Activated T-helper 17 cell treated with anti-CD3 and anti-CD28 coated beads, Interleukin-2, amount 50 U/mL, for 72 hours (primary cell): Measurements from ENCODE around the gene SKIC2. TPM values are rescaled to one million over a fixed set of nuclear protein-coding genes. Genes with fewer than 3 reads are reported as not detected.
"Not testable (repeated sequence)": the region's sequence is repeated elsewhere in the genome, so short reads cannot be mapped to it uniquely, and the experiment has no call there.

Experiments used
- ATAC-seq: fragments of 150-1000 bp; cut with Tn5 transposase; replicated peaks from 2 replicates; pipeline ENCODE4 v1.10.0; 2021; ENCODE audit warnings: mild to moderate bottlenecking, moderate library complexity
- H3K27ac Mint-ChIP-seq: one replicate; pipeline ENCODE4 v1.8.0; 2022; ENCODE audit warnings: mixed read lengths
- H3K27me3 Mint-ChIP-seq: one replicate; pipeline ENCODE4 v1.8.0; 2022; ENCODE audit warnings: mixed read lengths
- H3K36me3 Mint-ChIP-seq: one replicate; pipeline ENCODE4 v1.8.0; 2022; ENCODE audit warnings: low read depth, mild to moderate bottlenecking, mixed read lengths
- H3K4me1 Mint-ChIP-seq: one replicate; pipeline ENCODE4 v1.8.0; 2022; ENCODE audit warnings: mixed read lengths
- H3K4me3 Mint-ChIP-seq: one replicate; pipeline ENCODE4 v1.8.0; 2022; ENCODE audit warnings: mild to moderate bottlenecking, mixed read lengths
- H3K9me3 Mint-ChIP-seq: one replicate; pipeline ENCODE4 v1.8.0; 2022; ENCODE audit warnings: mixed read lengths
- total RNA-seq, 2 donors: library from RNA; stranded (reverse); gene quantifications; one replicate each; pipeline ENCODE4 v1.2.3, GENCODE V29; 2022

The SKIC2 gene
- total RNA-seq, 2 donors from 2014 or later: 86.5 to 92.9 TPM

DNA sequence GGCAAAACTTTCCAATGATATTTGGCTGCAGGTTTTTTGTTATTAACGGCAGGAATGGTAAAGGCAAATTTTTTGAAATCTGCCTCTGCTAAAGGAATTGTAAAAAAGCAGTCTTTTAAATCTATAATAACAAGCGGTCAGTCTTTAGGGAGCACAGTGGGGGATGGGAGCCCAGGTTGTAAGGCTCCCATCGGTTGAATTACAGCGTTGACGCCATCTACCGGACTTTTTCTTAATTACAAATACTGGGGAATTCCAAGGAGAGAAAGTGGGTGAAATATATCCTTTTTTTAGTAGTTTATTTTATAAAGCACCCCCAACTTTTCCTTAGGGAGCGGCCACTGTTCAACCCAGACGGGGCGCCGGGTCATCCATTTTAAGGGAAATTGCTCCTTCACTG lies 30.4 kb downstream of the SKIC2 start:
- not testable (repeated sequence) for H3K27ac Mint-ChIP-seq, ATAC-seq, H3K4me1 Mint-ChIP-seq, H3K27me3 Mint-ChIP-seq, H3K4me3 Mint-ChIP-seq, H3K36me3 Mint-ChIP-seq, H3K9me3 Mint-ChIP-seq

DNA sequence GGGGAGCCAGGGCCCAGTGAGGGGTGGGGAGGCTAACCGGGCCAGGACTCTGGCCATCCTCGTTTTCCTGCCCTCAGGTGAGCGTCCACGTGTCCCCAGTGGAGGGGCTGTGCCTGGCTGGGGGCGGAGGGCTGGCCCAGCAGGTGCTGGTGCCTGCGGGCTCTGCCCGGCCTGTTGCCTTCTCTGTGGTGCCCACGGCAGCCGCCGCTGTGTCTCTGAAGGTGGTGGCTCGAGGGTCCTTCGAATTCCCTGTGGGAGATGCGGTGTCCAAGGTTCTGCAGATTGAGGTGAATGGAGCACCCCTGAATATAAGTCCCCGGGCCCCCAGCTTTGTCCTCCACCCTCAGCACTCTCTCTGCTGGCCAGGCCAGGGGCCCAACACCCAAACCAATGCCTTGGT lies 35.4 kb downstream of the SKIC2 start:
- not testable (repeated sequence) for H3K9me3 Mint-ChIP-seq, ATAC-seq, H3K4me3 Mint-ChIP-seq

DNA sequence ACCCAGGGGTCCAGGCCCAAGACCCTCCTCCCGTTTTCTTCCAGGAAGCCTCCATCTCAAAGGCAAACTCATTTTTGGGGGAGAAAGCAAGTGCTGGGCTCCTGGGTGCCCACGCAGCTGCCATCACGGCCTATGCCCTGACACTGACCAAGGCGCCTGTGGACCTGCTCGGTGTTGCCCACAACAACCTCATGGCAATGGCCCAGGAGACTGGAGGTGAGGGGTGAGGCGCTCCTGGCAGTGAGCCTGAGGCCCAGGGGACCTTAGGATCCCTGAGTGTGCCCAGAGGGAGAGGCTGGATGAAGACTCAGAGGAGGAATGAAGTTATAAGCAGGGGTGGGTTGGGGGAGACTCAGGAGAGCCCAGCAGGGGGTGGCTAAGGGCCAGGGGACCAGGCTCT lies 37.4 kb downstream of the SKIC2 start:
- H3K36me3 Mint-ChIP-seq, H3K27ac Mint-ChIP-seq, H3K27me3 Mint-ChIP-seq, H3K4me3 Mint-ChIP-seq, H3K9me3 Mint-ChIP-seq, H3K4me1 Mint-ChIP-seq, ATAC-seq: not testable (repeated sequence)

More for the DNA sequence above, 35.4 kb downstream of the SKIC2 start:
- H3K27me3 Mint-ChIP-seq, H3K4me1 Mint-ChIP-seq, H3K36me3 Mint-ChIP-seq, H3K27ac Mint-ChIP-seq: not testable (repeated sequence)

DNA sequence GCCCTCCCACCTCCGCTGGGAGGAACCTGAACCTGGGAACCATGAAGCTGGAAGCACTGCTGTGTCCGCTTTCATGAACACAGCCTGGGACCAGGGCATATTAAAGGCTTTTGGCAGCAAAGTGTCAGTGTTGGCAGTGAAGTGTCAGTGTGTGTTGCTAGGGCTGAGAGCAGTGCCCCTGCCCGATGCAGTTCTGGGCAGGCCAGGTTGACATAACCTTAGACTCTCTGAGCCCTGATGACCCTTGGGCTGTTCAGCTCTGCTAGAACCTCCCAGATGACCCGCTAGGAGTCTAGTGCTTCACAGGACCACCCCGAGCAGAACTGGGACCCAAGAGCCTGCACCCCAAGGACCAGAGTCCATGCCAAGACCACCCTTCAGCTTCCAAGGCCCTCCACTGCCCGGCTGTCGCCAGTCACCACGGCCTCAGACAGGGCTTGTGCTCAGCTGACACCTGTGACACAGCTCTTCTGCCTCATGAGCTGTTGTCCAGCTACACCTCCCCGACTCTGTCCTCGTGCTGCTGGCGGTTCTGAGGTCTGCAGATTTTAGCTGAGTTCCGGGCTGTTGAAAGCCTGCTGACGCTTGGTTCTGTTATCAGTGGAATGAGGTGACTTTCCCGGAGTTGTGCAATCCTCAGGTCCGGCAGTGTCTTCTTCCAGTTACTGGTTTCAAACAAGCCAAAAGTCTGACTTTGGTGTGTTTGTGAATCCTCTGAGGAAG lies 43.7 kb downstream of the SKIC2 start:
- not testable (repeated sequence) for H3K27me3 Mint-ChIP-seq

DNA sequence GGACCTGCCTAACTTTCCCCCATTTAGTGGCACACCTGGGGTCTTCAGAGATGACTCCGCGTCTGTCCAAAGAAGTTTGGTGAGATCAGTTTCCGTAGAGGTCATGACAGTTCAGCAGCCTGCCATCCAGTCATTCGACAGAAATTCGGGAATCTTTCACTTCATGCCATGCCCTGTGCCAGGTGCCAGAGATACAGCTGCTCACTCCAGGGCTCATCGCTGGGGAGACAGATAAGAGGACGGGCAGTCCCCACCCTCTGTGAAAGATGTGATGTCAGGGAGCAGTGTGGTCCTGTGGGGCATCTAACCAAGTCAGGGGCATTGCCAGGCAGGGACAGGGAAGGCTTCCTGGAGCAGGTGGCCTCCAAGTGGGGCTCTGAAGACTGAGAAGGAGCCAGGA lies 44.3 kb downstream of the SKIC2 start:
- H3K9me3 Mint-ChIP-seq, H3K4me1 Mint-ChIP-seq, H3K27me3 Mint-ChIP-seq, H3K4me3 Mint-ChIP-seq, ATAC-seq, H3K36me3 Mint-ChIP-seq, H3K27ac Mint-ChIP-seq: not testable (repeated sequence)

More for the DNA sequence above, 43.7 kb downstream of the SKIC2 start:
- not testable (repeated sequence) for H3K4me3 Mint-ChIP-seq, H3K27ac Mint-ChIP-seq, H3K9me3 Mint-ChIP-seq, ATAC-seq, H3K36me3 Mint-ChIP-seq, H3K4me1 Mint-ChIP-seq

DNA sequence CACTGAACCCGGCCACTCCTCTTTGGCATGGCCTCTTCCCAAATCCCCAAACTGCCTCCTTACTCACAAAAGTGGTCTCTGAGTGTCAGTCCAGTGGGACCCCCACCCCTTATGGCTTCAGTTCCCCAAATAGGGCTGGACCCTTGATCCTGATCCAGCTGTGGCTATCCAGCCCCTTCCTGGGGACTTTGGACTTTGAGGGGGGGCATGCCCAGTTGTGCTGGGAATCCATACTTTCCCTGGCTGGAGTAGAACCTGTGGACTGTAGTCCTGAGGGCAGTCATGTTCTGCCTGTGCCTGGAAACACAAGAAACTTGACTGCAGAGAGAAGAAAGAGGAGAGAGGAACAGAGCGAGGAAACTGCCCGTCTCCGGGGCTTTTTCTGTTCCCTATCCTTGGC lies 45.4 kb downstream of the SKIC2 start:
- not testable (repeated sequence) for H3K4me1 Mint-ChIP-seq, H3K27me3 Mint-ChIP-seq, H3K36me3 Mint-ChIP-seq, ATAC-seq, H3K4me3 Mint-ChIP-seq, H3K9me3 Mint-ChIP-seq, H3K27ac Mint-ChIP-seq

DNA sequence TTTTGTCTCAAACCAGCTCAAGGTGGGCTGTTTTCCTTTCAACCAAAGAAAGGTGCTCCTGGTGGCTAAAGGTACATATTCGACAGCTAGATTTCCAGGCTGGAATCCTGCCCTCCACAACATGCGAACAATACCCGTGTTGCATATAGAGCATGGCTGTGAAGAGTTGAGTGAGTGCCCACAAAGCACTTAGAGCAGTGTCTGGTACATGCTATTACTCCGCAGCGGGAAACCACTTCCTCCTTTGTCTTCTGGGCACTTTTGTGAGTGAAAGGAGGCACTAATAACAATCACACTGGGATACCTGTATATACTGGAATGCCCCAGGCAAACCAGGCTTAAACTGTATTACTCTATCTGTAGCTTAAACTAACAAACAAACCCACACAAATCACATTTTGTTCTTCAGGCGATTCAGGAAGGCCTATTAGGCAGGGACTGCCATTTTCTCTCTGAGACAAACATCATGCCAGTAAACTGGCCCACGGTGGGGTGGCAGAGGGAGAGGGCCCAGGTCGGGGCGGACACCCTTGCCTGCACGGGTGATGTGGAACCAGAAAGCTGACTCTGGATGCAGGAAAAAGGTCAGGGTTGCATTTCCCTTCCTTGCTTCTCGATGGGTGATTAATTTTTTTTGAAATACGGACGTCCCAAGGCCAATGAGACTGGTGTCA lies 46.0 kb downstream of the SKIC2 start:
- ATAC-seq: peak; percentile 80
- not testable (repeated sequence) for H3K36me3 Mint-ChIP-seq

DNA sequence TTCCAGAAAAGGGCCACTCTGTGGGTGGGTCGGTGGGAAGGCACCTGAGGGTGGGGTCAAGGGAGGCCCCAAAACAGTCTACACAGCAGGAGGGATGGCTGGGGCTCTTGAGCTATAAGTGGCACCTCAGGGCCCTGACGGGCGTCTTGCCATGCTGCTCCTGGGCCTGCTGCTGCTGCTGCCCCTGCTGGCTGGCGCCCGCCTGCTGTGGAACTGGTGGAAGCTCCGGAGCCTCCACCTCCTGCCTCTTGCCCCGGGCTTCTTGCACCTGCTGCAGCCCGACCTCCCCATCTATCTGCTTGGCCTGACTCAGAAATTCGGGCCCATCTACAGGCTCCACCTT lies 46.5 kb downstream of the SKIC2 start:
- not testable (repeated sequence) for H3K36me3 Mint-ChIP-seq, ATAC-seq, H3K4me3 Mint-ChIP-seq, H3K9me3 Mint-ChIP-seq, H3K27ac Mint-ChIP-seq, H3K27me3 Mint-ChIP-seq, H3K4me1 Mint-ChIP-seq

More for the DNA sequence above, 46.0 kb downstream of the SKIC2 start:
- not testable (repeated sequence) for H3K4me1 Mint-ChIP-seq, H3K9me3 Mint-ChIP-seq, H3K27me3 Mint-ChIP-seq, H3K4me3 Mint-ChIP-seq
- peak overlapping the region; percentile 43 for H3K27ac Mint-ChIP-seq

DNA sequence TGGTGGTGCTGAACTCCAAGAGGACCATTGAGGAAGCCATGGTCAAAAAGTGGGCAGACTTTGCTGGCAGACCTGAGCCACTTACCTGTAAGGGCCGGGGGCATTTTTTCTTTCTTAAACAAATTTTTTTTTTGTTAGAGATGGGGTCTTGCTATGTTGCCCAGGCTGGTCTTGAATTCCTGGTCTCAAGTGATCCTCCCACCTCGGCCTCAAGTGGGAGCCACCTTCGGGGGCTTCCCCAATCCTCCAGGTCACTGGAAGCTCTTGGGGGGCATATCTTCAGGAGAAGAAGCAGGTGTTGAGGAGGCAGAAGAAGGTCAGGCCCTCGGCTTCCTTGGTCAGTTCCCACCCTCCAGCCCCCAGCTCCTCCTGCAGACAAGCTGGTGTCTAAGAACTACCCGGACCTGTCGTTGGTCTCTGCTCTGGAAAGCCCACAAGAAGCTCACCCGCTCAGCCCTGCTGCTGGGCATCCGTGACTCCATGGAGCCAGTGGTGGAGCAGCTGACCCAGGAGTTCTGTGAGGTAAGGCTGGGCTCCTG lies 47.1 kb downstream of the SKIC2 start:
- not testable (repeated sequence) for H3K4me3 Mint-ChIP-seq, ATAC-seq, H3K9me3 Mint-ChIP-seq, H3K27me3 Mint-ChIP-seq, H3K36me3 Mint-ChIP-seq, H3K4me1 Mint-ChIP-seq, H3K27ac Mint-ChIP-seq

DNA sequence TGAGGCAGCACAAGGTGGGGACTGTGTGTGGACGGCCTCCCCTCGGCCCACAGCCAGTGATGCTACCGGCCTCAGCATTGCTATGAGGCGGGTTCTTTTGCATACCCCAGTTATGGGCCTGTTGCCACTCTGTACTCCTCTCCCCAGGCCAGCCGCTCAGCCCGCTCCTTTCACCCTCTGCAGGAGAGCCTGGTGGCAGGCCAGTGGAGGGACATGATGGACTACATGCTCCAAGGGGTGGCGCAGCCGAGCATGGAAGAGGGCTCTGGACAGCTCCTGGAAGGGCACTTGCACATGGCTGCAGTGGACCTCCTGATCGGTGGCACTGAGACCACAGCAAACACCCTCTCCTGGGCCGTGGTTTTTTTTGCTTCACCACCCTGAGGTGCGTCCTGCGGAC lies 48.1 kb downstream of the SKIC2 start:
- not testable (repeated sequence) for H3K27ac Mint-ChIP-seq, H3K4me1 Mint-ChIP-seq, ATAC-seq

DNA sequence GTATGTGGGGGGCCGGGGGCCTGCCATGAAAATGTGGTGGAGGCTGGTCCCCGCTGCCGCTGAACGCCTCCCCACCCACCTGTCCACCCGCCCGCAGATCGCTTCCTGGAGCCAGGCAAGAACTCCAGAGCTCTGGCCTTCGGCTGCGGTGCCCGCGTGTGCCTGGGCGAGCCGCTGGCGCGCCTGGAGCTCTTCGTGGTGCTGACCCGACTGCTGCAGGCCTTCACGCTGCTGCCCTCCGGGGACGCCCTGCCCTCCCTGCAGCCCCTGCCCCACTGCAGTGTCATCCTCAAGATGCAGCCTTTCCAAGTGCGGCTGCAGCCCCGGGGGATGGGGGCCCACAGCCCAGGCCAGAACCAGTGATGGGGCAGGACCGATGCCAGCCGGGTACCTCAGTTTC lies 49.1 kb downstream of the SKIC2 start:
- H3K27me3 Mint-ChIP-seq, H3K27ac Mint-ChIP-seq, H3K4me3 Mint-ChIP-seq, ATAC-seq, H3K4me1 Mint-ChIP-seq, H3K9me3 Mint-ChIP-seq, H3K36me3 Mint-ChIP-seq: not testable (repeated sequence)

More for the DNA sequence above, 48.1 kb downstream of the SKIC2 start:
- H3K36me3 Mint-ChIP-seq, H3K27me3 Mint-ChIP-seq, H3K9me3 Mint-ChIP-seq, H3K4me3 Mint-ChIP-seq: not testable (repeated sequence)

DNA sequence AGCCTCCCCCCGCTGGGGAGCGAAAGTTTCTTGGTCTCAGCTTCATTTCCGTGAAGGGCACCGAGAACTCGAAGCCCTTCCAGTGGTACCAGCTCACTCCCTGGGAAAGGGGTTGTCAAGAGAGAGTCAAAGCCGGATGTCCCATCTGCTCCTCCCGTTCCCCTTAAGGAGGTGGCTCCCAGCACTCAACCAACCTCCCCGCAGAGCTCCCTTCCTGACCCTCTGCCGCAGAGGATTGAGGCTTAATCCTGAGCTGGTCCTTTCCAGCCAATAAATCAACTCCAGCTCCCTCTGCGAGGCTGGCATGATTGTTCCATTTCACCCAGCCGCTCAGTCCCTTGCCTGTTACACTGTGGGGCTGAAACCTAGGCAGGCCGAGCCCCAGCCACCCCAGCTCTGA lies 49.6 kb downstream of the SKIC2 start:
- H3K9me3 Mint-ChIP-seq, H3K27ac Mint-ChIP-seq, H3K4me1 Mint-ChIP-seq, H3K4me3 Mint-ChIP-seq, H3K27me3 Mint-ChIP-seq, H3K36me3 Mint-ChIP-seq, ATAC-seq: not testable (repeated sequence)

DNA sequence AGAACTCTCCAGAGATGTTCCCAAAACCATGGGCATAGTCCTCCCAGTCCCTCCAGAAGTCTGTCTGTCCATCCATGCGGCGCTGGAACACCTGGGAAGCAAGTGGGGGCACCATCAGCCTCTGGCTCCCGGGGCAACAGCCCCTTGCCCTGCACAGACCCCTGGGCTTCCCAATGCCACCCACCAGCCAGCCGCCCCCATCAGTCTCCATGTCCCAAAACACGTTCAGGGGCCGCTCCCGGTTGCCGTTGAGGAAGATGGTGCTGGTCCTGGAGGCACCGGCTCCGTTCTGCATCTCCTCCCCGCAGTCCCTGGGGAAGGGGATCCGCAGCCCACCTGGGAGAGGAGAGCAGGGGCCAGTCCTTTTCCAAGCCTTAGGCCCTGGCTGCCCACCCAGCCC lies 50.6 kb downstream of the SKIC2 start:
- not testable (repeated sequence) for H3K36me3 Mint-ChIP-seq, H3K9me3 Mint-ChIP-seq, H3K27me3 Mint-ChIP-seq, ATAC-seq, H3K4me1 Mint-ChIP-seq, H3K4me3 Mint-ChIP-seq, H3K27ac Mint-ChIP-seq

DNA sequence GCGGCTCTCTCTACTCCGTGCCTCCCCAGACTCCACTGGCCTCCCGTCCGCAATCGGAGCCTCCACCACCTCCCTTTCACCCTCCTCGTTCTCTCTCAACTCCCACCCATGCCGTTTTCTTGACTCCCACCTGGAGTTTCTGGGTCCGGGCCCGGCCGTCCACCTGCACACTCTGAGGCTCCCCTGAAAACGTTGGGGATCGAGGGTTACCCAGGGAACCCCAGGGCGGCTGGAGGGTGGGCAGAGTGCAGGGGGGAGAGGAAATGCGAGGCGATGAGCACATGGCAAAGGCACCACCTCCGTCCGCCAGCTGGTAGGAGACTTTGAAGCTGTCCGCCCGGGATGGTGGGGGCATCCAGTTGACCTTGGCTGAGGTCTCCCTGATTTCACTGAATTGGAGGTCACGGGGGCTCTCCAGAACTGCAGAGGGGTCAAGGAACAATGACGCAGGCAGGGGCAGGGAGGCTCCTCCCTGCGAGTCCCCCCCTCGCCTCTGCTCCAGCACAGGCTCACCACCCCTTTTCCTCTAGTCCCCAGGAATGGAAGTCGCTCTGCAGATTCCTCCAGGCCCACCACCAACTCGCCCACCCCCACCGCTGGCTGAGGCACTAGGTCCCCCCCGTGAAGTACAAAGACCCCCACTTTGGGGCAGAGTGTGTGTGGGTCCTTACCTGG lies 52.0 kb downstream of the SKIC2 start:
- not testable (repeated sequence) for H3K27ac Mint-ChIP-seq, H3K27me3 Mint-ChIP-seq, H3K4me1 Mint-ChIP-seq, H3K4me3 Mint-ChIP-seq, H3K36me3 Mint-ChIP-seq, H3K9me3 Mint-ChIP-seq, ATAC-seq

DNA sequence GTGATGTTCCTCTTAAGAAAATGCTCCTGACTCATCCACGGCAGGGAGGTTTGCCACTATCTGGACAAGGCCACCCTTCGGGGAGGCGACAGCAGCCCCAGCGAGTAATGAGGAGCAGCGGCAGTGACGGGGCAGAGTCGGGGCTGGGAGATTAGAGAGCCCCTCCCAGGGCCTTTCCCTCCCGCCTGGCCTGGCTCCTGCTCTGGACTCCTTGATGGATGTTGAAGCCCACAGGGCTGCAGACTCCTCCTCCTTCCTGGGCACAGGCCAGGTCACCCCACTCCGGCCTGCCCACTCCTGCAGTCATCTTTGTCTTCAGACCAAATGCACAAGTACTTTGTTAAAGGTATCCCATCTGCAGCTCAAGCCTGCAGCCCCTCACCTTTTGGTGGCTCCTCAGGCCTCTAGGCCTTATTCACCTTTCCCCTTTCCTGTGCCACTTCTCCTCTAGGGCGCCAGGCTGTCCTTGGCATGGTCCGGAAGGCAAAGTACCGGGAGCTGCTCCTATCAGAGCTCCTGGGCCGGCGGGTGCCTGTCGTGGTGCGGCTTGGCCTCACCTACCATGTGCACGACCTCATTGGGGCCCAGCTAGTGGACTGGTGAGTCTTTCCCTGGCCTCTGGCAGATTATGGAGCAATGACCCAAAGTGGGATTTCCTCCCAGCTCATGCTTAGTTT lies 54.1 kb downstream of the SKIC2 start:
- not testable (repeated sequence) for H3K36me3 Mint-ChIP-seq, H3K27me3 Mint-ChIP-seq, H3K4me1 Mint-ChIP-seq, H3K27ac Mint-ChIP-seq, H3K9me3 Mint-ChIP-seq, H3K4me3 Mint-ChIP-seq, ATAC-seq
